Testis (tissue), 2 donors: ENCODE data around the gene EIPR1.

Experiments used
- CTCF ChIP-seq, 3 experiments: fragments of 450-650 bp in 2 of 3; fragments of 200-600 bp in 1 of 3; sonication (generic) in 1 of 3; IDR thresholded peaks; one replicate each; pipeline ENCODE4 v1.5.1; 2016 to 2019; ENCODE audit warnings: antibody characterized with exemption in 3 of 3, mild to moderate bottlenecking in 2 of 3, moderate library complexity in 1 of 3
- POLR2A ChIP-seq: fragments of 450-650 bp; IDR thresholded peaks from one replicate; pipeline ENCODE4 v1.6.1; 2017; ENCODE audit warnings: antibody characterized with exemption, mild to moderate bottlenecking, moderate library complexity

- TF ChIP-seq CTCF (IDR thresholded peaks at IDR 0.05) (no peak), POLR2A (no peak)
Measured at GRCh38 chr2:3257826-3258225, 119.8 kb downstream of the EIPR1 start.
